Measurements from ENCODE around the gene SPRR1B. TPM values are rescaled to one million over a fixed set of nuclear protein-coding genes. Genes with fewer than 3 reads are reported as not detected.

SPRR1B gene
- total RNA-seq, 4 donors from 2014 or later: 1.8 to 247 (median 172) TPM

- H3K36me3 ChIP-seq: no peaks in the 10 kb centered on the region
- H3K4me1 ChIP-seq: no peaks in the 10 kb centered on the region
- no peak for DNase-seq (ENCODE audit: low spot score in 2 of 2)
- H3K9me3 ChIP-seq: no peaks in the 10 kb centered on the region
- WGBS: 77% methylated on average over 2 of the region's 2 CpGs
- TF ChIP-seq EP300 (IDR thresholded peaks at IDR 0.05): no peak
- TF ChIP-seq CTCF (IDR thresholded peaks at IDR 0.05): no peak
- no peak for TF ChIP-seq POLR2A (IDR thresholded peaks at IDR 0.05)
- TF ChIP-seq POLR2AphosphoS5 (IDR thresholded peaks at IDR 0.05): no peak
- no peaks in the 10 kb centered on the region for H3K27me3 ChIP-seq
- no peak overlapping the region for H3K4me3 ChIP-seq
- no peak overlapping the region for H3K27ac ChIP-seq
These were observed 39.2 kb downstream of the SPRR1B start for GRCh38 chr1:153070243-153070642.

- no peaks in the 10 kb centered on the region for H3K27me3 ChIP-seq
- H3K4me1 ChIP-seq: no peaks in the 10 kb centered on the region
- TF ChIP-seq CTCF (IDR thresholded peaks at IDR 0.05) (no peak), POLR2A (IDR thresholded peaks at IDR 0.05) (no peak), POLR2AphosphoS5 (IDR thresholded peaks at IDR 0.05) (no peak), EP300 (IDR thresholded peaks at IDR 0.05) (no peak)
- no peak for DNase-seq (ENCODE audit: low spot score in 2 of 2)
- no peaks in the 10 kb centered on the region for H3K9me3 ChIP-seq
- no peak within 1 kb of the TSS for H3K4me3 ChIP-seq
- no peak within 1 kb of the TSS for H3K27ac ChIP-seq
- 70% methylated on average over 2 of the region's 2 CpGs for WGBS
- no peaks in the 10 kb centered on the region for H3K36me3 ChIP-seq
These were observed 40.5 kb downstream of the SPRR1B start, which contains the start of gene SPRR2B for GRCh38 chr1:153071511-153071910. TSS of gene SPRR2B (minus strand) at chr1:153071611. CDS start at chr1:153070839, 772 bp downstream.

DNA sequence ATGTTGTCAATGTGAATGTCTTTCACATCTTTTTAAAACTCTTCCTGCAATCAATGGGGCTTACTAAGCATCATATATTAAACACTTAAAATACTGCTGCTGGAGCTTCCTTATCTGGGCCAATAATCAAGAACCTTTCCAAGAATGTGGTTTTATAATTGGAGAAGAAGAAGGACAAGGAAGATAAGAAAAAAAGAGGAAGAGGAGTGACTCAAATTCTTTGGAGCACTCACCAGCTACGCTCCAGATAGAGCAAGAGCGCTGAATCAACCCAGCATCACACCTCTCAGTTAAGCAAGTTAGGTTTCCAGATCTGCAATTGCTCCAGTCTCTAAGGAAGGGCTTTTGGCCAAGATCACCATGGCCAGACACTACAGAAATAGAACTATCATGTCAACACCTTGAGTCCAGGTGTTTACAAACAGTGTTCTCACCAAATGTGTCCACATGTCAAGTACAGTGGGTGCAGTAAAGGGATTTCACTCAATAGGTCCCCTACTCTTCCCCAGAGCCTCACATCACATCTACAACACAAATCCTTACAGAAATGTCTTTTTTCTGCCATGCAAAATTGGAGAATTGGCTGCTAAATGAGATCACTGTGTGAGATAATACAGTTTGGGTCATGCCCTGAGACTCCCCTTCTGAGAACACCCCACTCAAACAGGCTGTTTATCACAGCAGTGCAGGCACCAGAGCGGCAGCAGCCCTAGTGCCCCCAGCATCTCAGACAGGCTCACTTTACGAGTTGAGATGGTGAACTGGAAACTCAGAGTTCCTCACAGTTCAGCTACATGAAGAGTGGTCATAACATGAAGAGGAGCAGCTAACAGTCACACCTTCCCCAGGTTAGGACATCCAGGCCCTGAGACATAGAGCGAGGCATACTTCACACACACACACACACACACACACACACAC, 42.1 kb downstream of the SPRR1B start:
- 74% methylated on average over 5 of the region's 5 CpGs for WGBS
- TF ChIP-seq CTCF (IDR thresholded peaks at IDR 0.05) (no peak), POLR2A (IDR thresholded peaks at IDR 0.05) (no peak), POLR2AphosphoS5 (IDR thresholded peaks at IDR 0.05) (no peak), EP300 (IDR thresholded peaks at IDR 0.05) (no peak)
- H3K27ac ChIP-seq: no peak overlapping the region
- H3K27me3 ChIP-seq: no peaks in the 10 kb centered on the region
- DNase-seq (ENCODE audit: low spot score in 2 of 2): no peak
- H3K9me3 ChIP-seq: peaks cover 3% of the 10 kb centered on the region
- no peaks in the 10 kb centered on the region for H3K36me3 ChIP-seq
- H3K4me1 ChIP-seq: no peaks in the 10 kb centered on the region
- H3K4me3 ChIP-seq: no peak overlapping the region

DNA sequence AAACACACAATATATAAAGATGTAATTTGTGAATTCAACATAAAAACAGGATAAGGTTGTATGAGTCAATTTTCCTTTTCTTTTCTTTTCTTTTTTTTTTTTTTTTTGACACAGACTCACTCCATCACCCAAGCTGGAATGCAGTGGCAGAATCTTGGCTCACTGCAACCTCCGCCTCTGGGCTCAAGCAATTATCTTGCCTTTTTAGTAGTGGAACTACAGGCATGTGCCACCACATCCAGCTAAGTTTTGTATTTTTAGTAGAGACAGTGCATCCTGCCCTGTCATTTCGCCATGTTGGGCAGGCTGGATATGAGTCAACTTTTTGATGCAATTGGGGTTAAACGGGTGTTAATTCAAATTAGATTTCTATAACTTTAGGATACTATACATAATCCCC, 50.7 kb downstream of the SPRR1B start:
- H3K4me3 ChIP-seq: no peak overlapping the region
- H3K27ac ChIP-seq: no peak overlapping the region
- H3K4me1 ChIP-seq: no peaks in the 10 kb centered on the region
- TF ChIP-seq EP300 (IDR thresholded peaks at IDR 0.05): no peak
- TF ChIP-seq POLR2A (IDR thresholded peaks at IDR 0.05): no peak
- no peak for TF ChIP-seq CTCF (IDR thresholded peaks at IDR 0.05)
- no peak for TF ChIP-seq POLR2AphosphoS5 (IDR thresholded peaks at IDR 0.05)
- peaks cover 8% of the 10 kb centered on the region for H3K9me3 ChIP-seq
- 56% methylated on average over 3 of the region's 3 CpGs for WGBS
- H3K27me3 ChIP-seq: no peaks in the 10 kb centered on the region
- no peak for DNase-seq (ENCODE audit: low spot score in 2 of 2)
- H3K36me3 ChIP-seq: no peaks in the 10 kb centered on the region

Other genes starting within 250 kb of the SPRR1B start
- 10 to 100 TPM in 3 of 4 donors, 1 to 10 TPM in 1; 5.5 to 71.0 (median 29.6) TPM for gene LCE1E, start 244.9 kb upstream of the SPRR1B start, total RNA-seq
- gene LCE1D, start 234.5 kb upstream of the SPRR1B start, total RNA-seq: 100 to 1,000 TPM in 2 of 4 donors, 10 to 100 TPM in 2; 32.8 to 203 (median 101) TPM
- gene LCE1C, start 224.6 kb upstream of the SPRR1B start, total RNA-seq: 1,000 to 10,000 TPM in 3 of 4 donors, 10 to 100 TPM in 1; 73.2 to 1,471 (median 1,283) TPM
- gene LCE1B, start 219.2 kb upstream of the SPRR1B start, total RNA-seq: 100 to 1,000 TPM in 3 of 4 donors, 10 to 100 TPM in 1; 29.6 to 197 (median 166) TPM
- gene LCE1A, start 203.7 kb upstream of the SPRR1B start, total RNA-seq: 100 to 1,000 TPM in 3 of 4 donors, 10 to 100 TPM in 1; 69.4 to 516 (median 417) TPM
- gene LCE6A, start 188.3 kb upstream of the SPRR1B start, total RNA-seq: 10 to 100 TPM in 3 of 4 donors, 1 to 10 TPM in 1; 3.0 to 95.6 (median 55.0) TPM
- gene LCE7A, start 171.2 kb upstream of the SPRR1B start, total RNA-seq: not detected
- gene SMCP, start 152.9 kb upstream of the SPRR1B start, total RNA-seq: not detected
- gene IVL, start 122.7 kb upstream of the SPRR1B start, total RNA-seq: 100 to 1,000 TPM in 3 of 4 donors, 10 to 100 TPM in 1; 50.2 to 213 (median 138) TPM
- 10 to 100 TPM; 10.7 to 42.8 (median 18.2) TPM for gene SPRR5, start 84.0 kb upstream of the SPRR1B start, total RNA-seq
- 100 to 1,000 TPM in 2 of 4 donors, 10 to 100 TPM in 1, 1 to 10 TPM in 1; 1.4 to 478 (median 67.3) TPM for gene SPRR4, start 60.6 kb upstream of the SPRR1B start, total RNA-seq
- gene SPRR1A, start 47.1 kb upstream of the SPRR1B start, total RNA-seq: 10 to 100 TPM in 1 of 4 donors, not detected in 3; 66.5 TPM
- gene SPRR3, start 29.5 kb upstream of the SPRR1B start, total RNA-seq: not detected
- 10 to 100 TPM in 3 of 4 donors, not detected in 1; 12.3 to 69.2 (median 56.6) TPM for gene SPRR2D, start 9.9 kb downstream of the SPRR1B start, total RNA-seq
- gene SPRR2A, start 26.3 kb downstream of the SPRR1B start, total RNA-seq: not detected
- 1 to 10 TPM in 2 of 4 donors, not detected in 2; 2.0 to 3.3 TPM for gene SPRR2B, start 40.4 kb downstream of the SPRR1B start, total RNA-seq
- gene SPRR2E, start 63.3 kb downstream of the SPRR1B start, total RNA-seq: 100 to 1,000 TPM in 2 of 4 donors, 10 to 100 TPM in 2; 10.8 to 314 (median 156) TPM
- gene SPRR2F, start 82.3 kb downstream of the SPRR1B start, total RNA-seq: 1 to 10 TPM in 1 of 4 donors, not detected in 3; 4.2 TPM
- gene SPRR2G, start 119.7 kb downstream of the SPRR1B start, total RNA-seq: 10 to 100 TPM in 3 of 4 donors, 1 to 10 TPM in 1; 6.8 to 56.6 (median 13.3) TPM
- not detected for gene LELP1, start 172.2 kb downstream of the SPRR1B start, total RNA-seq
- gene PRR9, start 186.4 kb downstream of the SPRR1B start, total RNA-seq: 100 to 1,000 TPM in 1 of 4 donors, 10 to 100 TPM in 2, not detected in 1; 21.2 to 127 (median 34.6) TPM
- gene LORICRIN, start 228.5 kb downstream of the SPRR1B start, total RNA-seq: 100 to 1,000 TPM in 3 of 4 donors, 10 to 100 TPM in 1; 14.9 to 257 (median 228) TPM

Data from suprapubic skin (tissue), 4 donors.